Central memory CD8-positive, alpha-beta T cell (primary cell): ENCODE results near the gene ADPRH.
A peak's percentile ranks its signal among the peaks of the same experiment; 100 is the strongest.
"Not testable (repeated sequence)": the region's sequence is repeated elsewhere in the genome, so short reads cannot be mapped to it uniquely, and the experiment has no call there.

Experiments used
- ATAC-seq: fragments of 150-1000 bp; cut with Tn5 transposase; replicated peaks from 2 replicates; pipeline ENCODE4 v1.10.0; 2022; ENCODE audit warnings: mild to moderate bottlenecking, moderate FRiP score, moderate number of reproducible peaks; ENCODE audit not compliant: poor library complexity, severe bottlenecking; ENCODE audit errors: extremely low read depth
- DNase-seq, 2 donors: peaks; one replicate each; pipeline ENCODE4 v3.0.0; 2021; ENCODE audit warnings: low spot score in 2 of 2
- H3K27ac Mint-ChIP-seq: one replicate; pipeline ENCODE4 v1.8.0; 2022; ENCODE audit warnings: low read depth, mild to moderate bottlenecking, moderate library complexity, mixed read lengths
- H3K27me3 Mint-ChIP-seq: one replicate; pipeline ENCODE4 v1.8.0; 2022; ENCODE audit warnings: mixed read lengths
- H3K36me3 Mint-ChIP-seq: one replicate; pipeline ENCODE4 v1.8.0; 2022; ENCODE audit warnings: mild to moderate bottlenecking, moderate library complexity, mixed read lengths; ENCODE audit not compliant: insufficient read depth
- H3K4me1 Mint-ChIP-seq: one replicate; pipeline ENCODE4 v1.8.0; 2022; ENCODE audit warnings: mixed read lengths
- H3K4me3 Mint-ChIP-seq: one replicate; pipeline ENCODE4 v1.8.0; 2022; ENCODE audit warnings: mild to moderate bottlenecking, moderate library complexity, mixed read lengths
- H3K9me3 Mint-ChIP-seq: one replicate; pipeline ENCODE4 v1.8.0; 2022; ENCODE audit warnings: mixed read lengths

Gene ADPRH

DNA sequence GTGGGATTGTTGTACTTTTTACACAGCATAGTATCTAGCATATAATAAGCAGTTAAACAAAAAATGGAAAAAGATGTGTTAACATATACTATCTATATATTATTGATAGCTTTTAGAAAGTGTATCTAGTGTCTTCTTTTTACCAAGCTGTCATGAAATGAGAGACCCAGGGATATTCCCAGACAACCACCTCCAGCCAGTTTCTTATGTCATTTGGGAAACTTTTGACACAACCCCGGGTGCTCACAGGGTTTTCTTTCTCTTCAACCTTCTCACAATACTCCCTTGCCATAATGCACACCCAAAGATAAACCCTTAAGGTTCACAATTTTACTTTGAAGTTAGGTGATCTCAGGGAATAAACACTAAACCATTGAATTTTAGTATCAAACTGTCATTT, 13.6 kb downstream of the ADPRH start:
- no peaks in the 10 kb centered on the region for H3K9me3 Mint-ChIP-seq
- DNase-seq (no peak), ATAC-seq (no peak)
- no peak overlapping the region for H3K4me3 Mint-ChIP-seq
- H3K4me1 Mint-ChIP-seq, result no peaks in the 10 kb centered on the region
- no peak overlapping the region for H3K27ac Mint-ChIP-seq
- peaks cover 16% of the 10 kb centered on the region for H3K27me3 Mint-ChIP-seq
- H3K36me3 Mint-ChIP-seq, result peaks cover 3% of the 10 kb centered on the region

DNA sequence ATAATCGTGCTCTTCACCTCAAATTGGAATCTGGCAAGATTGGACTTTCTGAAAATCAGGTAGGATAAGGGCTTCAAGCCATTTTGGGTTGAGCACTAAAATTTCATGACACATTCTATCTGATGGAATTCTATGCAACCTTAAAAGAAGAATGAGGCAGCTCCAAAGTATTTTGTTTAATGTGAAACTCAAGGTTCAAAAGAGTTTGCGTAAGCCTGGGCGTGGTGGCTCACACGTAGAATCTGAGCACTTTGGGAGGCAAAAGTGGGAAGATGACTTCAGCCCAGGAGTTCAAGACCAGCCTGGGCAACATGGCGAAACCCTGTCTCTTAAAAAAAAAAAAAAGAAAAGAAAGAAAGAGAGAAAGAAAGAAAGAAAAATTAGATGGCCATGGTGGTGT, 14.8 kb downstream of the ADPRH start:
- Mint-ChIP-seq H3K4me1 (no peaks in the 10 kb centered on the region), H3K4me3 (no peak overlapping the region), H3K36me3 (peaks cover 3% of the 10 kb centered on the region), H3K27ac (no peak overlapping the region), H3K9me3 (no peaks in the 10 kb centered on the region), H3K27me3 (peaks cover 16% of the 10 kb centered on the region)
- ATAC-seq (no peak), DNase-seq (no peak)

DNA sequence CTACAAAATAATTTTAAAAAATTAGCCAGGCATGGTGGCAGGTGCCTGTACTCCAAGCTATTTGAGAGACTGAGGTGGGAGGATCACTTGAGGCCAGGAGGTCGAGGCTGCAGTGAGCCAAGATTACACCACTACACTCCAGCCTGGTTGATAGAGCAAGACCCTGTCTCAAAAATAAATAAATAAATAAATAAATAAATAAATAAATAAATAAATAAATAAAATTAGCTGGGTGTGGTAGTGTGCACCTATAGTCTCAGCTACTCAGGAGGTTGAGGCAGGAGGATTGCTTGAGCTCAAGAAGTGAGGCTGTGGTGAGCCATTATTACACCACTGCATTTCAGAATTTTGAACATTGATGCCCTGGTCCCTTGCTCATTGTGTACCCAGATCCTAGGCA, 15.6 kb downstream of the ADPRH start:
- not testable (repeated sequence) for H3K4me3 Mint-ChIP-seq

DNA sequence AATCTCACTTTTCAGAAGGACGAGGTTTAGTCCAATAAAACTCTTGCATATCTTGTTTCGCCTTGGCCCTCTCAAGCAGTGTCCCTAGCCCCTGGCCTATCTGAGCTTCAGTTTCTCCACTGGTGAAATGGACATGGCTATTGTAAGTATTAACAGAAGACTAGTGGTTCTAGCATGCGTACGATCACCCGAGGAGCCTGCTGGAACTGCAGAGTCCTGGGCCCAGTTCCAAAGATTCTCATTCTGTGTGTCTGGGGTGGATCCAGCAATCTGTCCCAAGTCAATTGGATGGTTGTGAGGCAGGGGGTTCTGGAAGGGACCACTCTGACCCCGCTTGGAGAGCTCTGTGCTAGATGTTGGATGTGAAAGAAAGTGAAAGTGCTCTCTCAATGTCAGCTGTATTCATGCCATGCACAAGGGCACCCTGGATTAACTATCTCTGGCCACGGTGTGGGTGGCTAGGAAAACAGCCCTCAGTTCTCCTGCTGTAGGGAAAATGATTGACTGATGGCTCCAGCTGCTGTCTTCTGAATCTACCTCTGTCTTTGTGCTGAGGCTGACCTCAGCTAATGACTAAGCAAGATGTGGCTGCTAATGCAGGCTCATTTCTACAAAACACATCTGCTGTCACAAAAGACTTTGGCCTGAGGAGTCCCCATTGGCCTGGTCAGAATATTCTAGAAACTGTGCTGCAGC, 16.5 kb downstream of the ADPRH start:
- H3K4me1 Mint-ChIP-seq, result no peaks in the 10 kb centered on the region
- H3K4me3 Mint-ChIP-seq, result no peak overlapping the region
- no peak overlapping the region for H3K27ac Mint-ChIP-seq
- H3K36me3 Mint-ChIP-seq, result peaks cover 3% of the 10 kb centered on the region
- no peak for ATAC-seq
- H3K27me3 Mint-ChIP-seq, result peaks cover 16% of the 10 kb centered on the region
- no peaks in the 10 kb centered on the region for H3K9me3 Mint-ChIP-seq
- no peak for DNase-seq

More for the DNA sequence above, 15.6 kb downstream of the ADPRH start:
- H3K27ac Mint-ChIP-seq, H3K4me1 Mint-ChIP-seq, DNase-seq, H3K36me3 Mint-ChIP-seq, H3K9me3 Mint-ChIP-seq, ATAC-seq: not testable (repeated sequence)
- peaks cover 16% of the 10 kb centered on the region for H3K27me3 Mint-ChIP-seq

- H3K4me3 Mint-ChIP-seq, result no peak overlapping the region
- H3K36me3 Mint-ChIP-seq, result peaks cover 3% of the 10 kb centered on the region
- no peaks in the 10 kb centered on the region for H3K9me3 Mint-ChIP-seq
- H3K27ac Mint-ChIP-seq, result no peak overlapping the region
- ATAC-seq (no peak), DNase-seq (no peak)
- H3K4me1 Mint-ChIP-seq, result no peaks in the 10 kb centered on the region
- H3K27me3 Mint-ChIP-seq, result peaks cover 16% of the 10 kb centered on the region
Measured at GRCh38 chr3:119596398-119596797, 17.1 kb downstream of the ADPRH start.

GRCh38 chr3:119597548-119598288, 18.4 kb downstream of the ADPRH start, which contains the start of gene PLA1A:
Gene PLA1A, plus strand, starts transcription at chr3:119597885. Its CDS starts 29 bp downstream, at chr3:119597914.
- Mint-ChIP-seq H3K4me3 (no peak within 1 kb of the TSS), H3K4me1 (no peaks in the 10 kb centered on the region), H3K27ac (no peak within 1 kb of the TSS), H3K9me3 (no peaks in the 10 kb centered on the region), H3K36me3 (peaks cover 3% of the 10 kb centered on the region), H3K27me3 (peaks cover 16% of the 10 kb centered on the region)
- ATAC-seq, result no peak
- no peak for DNase-seq

- Mint-ChIP-seq H3K9me3 (no peaks in the 10 kb centered on the region), H3K4me1 (no peaks in the 10 kb centered on the region), H3K27ac (no peak overlapping the region), H3K4me3 (no peak overlapping the region), H3K36me3 (no peaks in the 10 kb centered on the region), H3K27me3 (peaks cover 10% of the 10 kb centered on the region)
- no peak for ATAC-seq
- DNase-seq, result no peak
Measured at GRCh38 chr3:119598410-119599098, 19.3 kb downstream of the ADPRH start.

DNA sequence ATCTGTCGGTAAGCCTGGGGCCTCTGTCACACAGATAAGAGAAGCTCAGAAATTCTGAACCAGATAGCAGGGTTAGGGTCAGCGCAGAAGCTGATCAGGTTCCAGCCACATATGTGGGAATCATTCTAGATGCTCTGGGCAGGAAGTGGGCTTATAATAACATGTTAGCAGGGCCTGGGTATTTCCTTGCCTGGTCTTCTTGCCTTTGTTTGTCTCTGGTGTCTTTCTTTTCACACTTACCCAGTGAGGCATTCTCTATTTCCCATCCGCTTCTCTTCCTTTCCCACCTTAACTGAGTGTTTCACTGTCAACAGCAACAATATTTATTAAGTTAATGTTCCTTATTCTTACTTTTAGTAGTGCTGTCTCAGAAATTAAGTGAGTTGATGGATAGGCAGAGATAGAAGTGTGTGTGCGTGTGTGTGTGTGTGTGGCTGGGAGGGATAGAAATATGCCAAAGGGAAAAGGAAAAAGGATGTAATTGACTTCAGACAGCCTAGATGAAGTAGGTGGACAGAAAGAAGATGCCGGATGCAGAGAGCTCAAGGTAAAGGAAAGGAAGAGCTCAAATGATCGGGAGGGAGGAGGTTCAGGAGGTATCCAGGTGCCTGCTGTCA, 20.4 kb downstream of the ADPRH start:
- ATAC-seq, result no peak
- Mint-ChIP-seq H3K36me3 (peaks cover 1% of the 10 kb centered on the region), H3K9me3 (no peaks in the 10 kb centered on the region), H3K27ac (no peak overlapping the region), H3K27me3 (no peaks in the 10 kb centered on the region), H3K4me1 (no peaks in the 10 kb centered on the region), H3K4me3 (no peak overlapping the region)
- DNase-seq, result no peak

DNA sequence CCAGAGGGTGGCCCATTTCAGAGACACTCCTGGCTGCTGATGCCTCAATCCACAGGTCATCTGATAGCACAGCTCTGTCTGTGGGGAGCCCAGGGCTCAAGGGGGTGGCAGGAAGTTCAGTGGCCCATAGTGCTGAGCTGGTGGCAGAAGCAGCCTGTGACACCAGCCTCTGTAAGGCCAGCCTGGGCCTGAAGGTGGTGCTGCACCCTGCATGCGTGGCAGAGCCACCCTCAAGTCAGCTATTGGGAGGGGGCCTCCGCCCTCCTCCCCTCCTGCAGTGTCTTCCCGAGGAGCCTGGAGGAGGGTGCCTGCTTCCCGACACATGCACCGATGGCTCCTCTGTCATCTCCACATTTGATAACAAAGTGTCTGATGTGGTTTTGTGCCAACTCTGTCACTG, 21.4 kb downstream of the ADPRH start:
- DNase-seq, result no peak
- Mint-ChIP-seq H3K4me3 (no peak overlapping the region), H3K27me3 (no peaks in the 10 kb centered on the region), H3K27ac (no peak overlapping the region), H3K4me1 (no peaks in the 10 kb centered on the region), H3K36me3 (peaks cover 1% of the 10 kb centered on the region), H3K9me3 (no peaks in the 10 kb centered on the region)
- peak; percentile 62 for ATAC-seq

DNA sequence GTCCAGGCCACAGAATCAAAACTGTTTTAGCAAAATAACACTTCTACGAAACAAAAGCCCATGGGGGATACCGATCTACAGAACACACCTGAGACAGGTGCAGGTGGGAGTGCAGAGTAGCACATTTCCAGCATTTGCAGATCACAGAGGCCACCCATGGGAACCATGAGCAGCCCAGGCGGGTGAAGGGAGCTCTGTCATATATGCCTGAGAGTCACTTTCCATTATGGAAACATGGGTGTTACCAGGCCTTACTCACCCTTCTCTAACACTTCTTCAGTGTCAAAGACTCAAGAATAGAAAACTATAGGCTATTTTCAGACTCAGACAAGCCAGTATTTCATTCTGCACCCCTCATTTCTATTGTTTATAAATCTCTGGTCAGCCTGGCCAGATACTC, 21.9 kb downstream of the ADPRH start:
- H3K4me3 Mint-ChIP-seq, result no peak overlapping the region
- no peak for DNase-seq

GRCh38 chr3:119602676-119603075, 23.4 kb downstream of the ADPRH start:
- Mint-ChIP-seq H3K9me3 (no peaks in the 10 kb centered on the region), H3K27ac (no peak overlapping the region), H3K4me3 (no peak overlapping the region), H3K36me3 (peaks cover 1% of the 10 kb centered on the region), H3K27me3 (no peaks in the 10 kb centered on the region), H3K4me1 (no peaks in the 10 kb centered on the region)
- ATAC-seq (no peak), DNase-seq (no peak)

More for the DNA sequence above, 21.9 kb downstream of the ADPRH start:
- no peak overlapping the region for H3K27ac Mint-ChIP-seq
- no peaks in the 10 kb centered on the region for H3K9me3 Mint-ChIP-seq
- no peaks in the 10 kb centered on the region for H3K27me3 Mint-ChIP-seq
- no peak for ATAC-seq
- no peaks in the 10 kb centered on the region for H3K4me1 Mint-ChIP-seq
- H3K36me3 Mint-ChIP-seq, result peaks cover 1% of the 10 kb centered on the region

- no peak for DNase-seq
- no peaks in the 10 kb centered on the region for H3K9me3 Mint-ChIP-seq
- peaks cover 1% of the 10 kb centered on the region for H3K36me3 Mint-ChIP-seq
- peaks cover 17% of the 10 kb centered on the region for H3K27me3 Mint-ChIP-seq
- H3K4me3 Mint-ChIP-seq, result no peak overlapping the region
- no peak overlapping the region for H3K27ac Mint-ChIP-seq
- ATAC-seq, result no peak
- no peaks in the 10 kb centered on the region for H3K4me1 Mint-ChIP-seq
Measured at GRCh38 chr3:119604878-119605277, 25.6 kb downstream of the ADPRH start.
